Prostate gland (tissue), 2 donors: Measurements from ENCODE around the gene SHC3. TPM values are rescaled to one million over a fixed set of nuclear protein-coding genes. Genes with fewer than 3 reads are reported as not detected.
A peak's percentile ranks its signal among the peaks of the same experiment; 100 is the strongest.

ENCODE experiments used
- DNase-seq: peaks from one replicate; pipeline ENCODE4 v3.0.0-alpha.2; 2019; ENCODE audit warnings: low spot score
- H3K27ac ChIP-seq, 2 donors: fragments of 200-600 bp; sonication (generic); 2 replicates each; pipeline ENCODE4 v1.5.1; 2017 to 2019
- H3K27me3 ChIP-seq: fragments of 200-600 bp; sonication (generic); replicated peaks from 2 replicates; pipeline ENCODE4 v1.5.1; 2019; ENCODE audit not compliant: insufficient read depth
- H3K36me3 ChIP-seq, 2 donors: fragments of 200-600 bp; sonication (generic); 1 replicate in 1 of 2; 2 replicates in 1 of 2; pipeline versions ENCODE4 v1.5.1 to v1.8.1; 2017 to 2019
- H3K4me1 ChIP-seq: fragments of 200-600 bp; sonication (generic); replicated peaks from 2 replicates; pipeline ENCODE4 v1.5.1; 2019
- H3K4me3 ChIP-seq, 2 donors: fragments of 200-600 bp; sonication (generic); 2 replicates each; pipeline ENCODE4 v1.5.1; 2017 to 2019
- H3K9me3 ChIP-seq: fragments of 200-600 bp; sonication (generic); 2 replicates; pipeline ENCODE4 v1.5.1; 2017
- CTCF ChIP-seq, 4 experiments: fragments of 200-600 bp in 2 of 4; fragments of 450-650 bp in 2 of 4; sonication (generic) in 2 of 4; IDR thresholded peaks; 1 replicate in 3 of 4; 2 replicates in 1 of 4; pipeline ENCODE4 v1.5.1; 2016 to 2019; ENCODE audit warnings: antibody characterized with exemption in 4 of 4, mild to moderate bottlenecking in 2 of 4, moderate library complexity in 2 of 4
- POLR2A ChIP-seq: fragments of 450-650 bp; IDR thresholded peaks from one replicate; pipeline ENCODE4 v1.6.1; 2016; ENCODE audit warnings: antibody characterized with exemption, mild to moderate bottlenecking
- POLR2AphosphoS5 ChIP-seq: sonication (generic); formaldehyde crosslinking; IDR thresholded peaks from one replicate; pipeline ENCODE4 v1.6.1; 2017; ENCODE audit warnings: antibody characterized with exemption
- WGBS: methylation state at CpG from one replicate; pipeline ENCODE4 v1.1.5; 2018; 5-methylcytosine and 5-hydroxymethylcytosine counted together
- intact Hi-C: fragments of 100-400 bp; cut with DNase I; formaldehyde crosslinking; loops from one replicate; pipeline ENCODE4 v1.14.2; 2022
- total RNA-seq, 2 donors: library from RNA; depleted of rRNA; stranded (reverse); fragments of >200 nt; gene quantifications; one replicate each; pipeline ENCODE4 v1.1.0, GENCODE V29; 2016

Gene SHC3
- total RNA-seq, 2 donors from 2014 or later, result 0.34 to 0.59 TPM

GRCh38 chr9:88990729-88991065 lies 187.9 kb downstream of the SHC3 start:
- 24% methylated on average over 21 of the region's 21 CpGs for WGBS
- Histone ChIP-seq H3K9me3 (no peaks in the 10 kb centered on the region), H3K4me1 (no peaks in the 10 kb centered on the region), H3K27me3 (no peaks in the 10 kb centered on the region), H3K36me3 (no peaks in the 10 kb centered on the region), H3K27ac (peak overlapping the region; percentile 68 to 71), H3K4me3 (peak overlapping the region; percentile 54 to 64)
- intact Hi-C loops, result loop anchor here (2.0 to 10.0 kb wide), 3 partner anchors 40 to 244 kb away; no protein-coding TSS in a partner anchor
- no peak for TF ChIP-seq POLR2AphosphoS5
- no peak for TF ChIP-seq POLR2A
- no peak for TF ChIP-seq CTCF (IDR thresholded peaks at IDR 0.05)
- no peak for DNase-seq

GRCh38 chr9:88990041-88990728 lies 188.4 kb downstream of the SHC3 start:
- Histone ChIP-seq H3K4me1 (no peaks in the 10 kb centered on the region), H3K27me3 (no peaks in the 10 kb centered on the region), H3K36me3 (no peaks in the 10 kb centered on the region), H3K4me3 (no peak overlapping the region), H3K9me3 (no peaks in the 10 kb centered on the region), H3K27ac (no peak overlapping the region)
- intact Hi-C loops, result loop anchor here (2.0 to 10.0 kb wide), 3 partner anchors 39 to 243 kb away; no protein-coding TSS in a partner anchor
- WGBS, result 88% methylated on average over 24 of the region's 25 CpGs
- no peak for DNase-seq
- TF ChIP-seq POLR2A, result no peak
- no peak for TF ChIP-seq POLR2AphosphoS5
- no peak for TF ChIP-seq CTCF (IDR thresholded peaks at IDR 0.05)

GRCh38 chr9:88988796-88989641 lies 189.6 kb downstream of the SHC3 start:
- H3K27me3 ChIP-seq, result no peaks in the 10 kb centered on the region
- TF ChIP-seq POLR2A, result no peak
- TF ChIP-seq POLR2AphosphoS5, result peak; percentile 37
- TF ChIP-seq CTCF (IDR thresholded peaks at IDR 0.05), result no peak
- H3K4me3 ChIP-seq, result no peak overlapping the region
- WGBS, result 19% methylated on average over 7 of the region's 7 CpGs
- intact Hi-C loops, result no loop called here
- H3K9me3 ChIP-seq, result no peaks in the 10 kb centered on the region
- no peak for DNase-seq
- H3K36me3 ChIP-seq, result no peaks in the 10 kb centered on the region
- no peaks in the 10 kb centered on the region for H3K4me1 ChIP-seq
- H3K27ac ChIP-seq, result peak overlapping the region in 1 of 2 donors; percentile 10

- Histone ChIP-seq H3K27ac (no peak overlapping the region), H3K4me3 (no peak overlapping the region), H3K36me3 (no peaks in the 10 kb centered on the region), H3K9me3 (no peaks in the 10 kb centered on the region), H3K4me1 (no peaks in the 10 kb centered on the region), H3K27me3 (no peaks in the 10 kb centered on the region)
- WGBS, result 100% methylated on average over 4 of the region's 4 CpGs
- no peak for DNase-seq
- TF ChIP-seq POLR2AphosphoS5 (no peak), POLR2A (no peak), CTCF (IDR thresholded peaks at IDR 0.05) (no peak)
- intact Hi-C loops, result no loop called here
Measured at GRCh38 chr9:88987661-88988060, 191.0 kb downstream of the SHC3 start.
